KMS-11 (cell line): ENCODE data around the gene RAB38.

Experiments used
- H2AFZ ChIP-seq: fragments of 200-600 bp; sonication (generic); 2 replicates; pipeline ENCODE4 v1.6.1; 2016; ENCODE audit warnings: antibody characterized with exemption, mixed run types, low read depth
- H3K27ac ChIP-seq: fragments of 200-600 bp; sonication (generic); 2 replicates; pipeline ENCODE4 v1.6.1; 2016; ENCODE audit warnings: mild to moderate bottlenecking, mixed run types
- H3K27me3 ChIP-seq: fragments of 200-600 bp; sonication (generic); 2 replicates; pipeline ENCODE4 v1.6.1; 2017; ENCODE audit warnings: mild to moderate bottlenecking, low read depth, mixed run types, moderate library complexity; ENCODE audit not compliant: insufficient read depth
- H3K36me3 ChIP-seq: fragments of 200-600 bp; sonication (generic); 2 replicates; pipeline ENCODE4 v1.6.1; 2017; ENCODE audit warnings: mild to moderate bottlenecking, mixed run types; ENCODE audit not compliant: insufficient read depth
- H3K4me1 ChIP-seq: fragments of 200-600 bp; sonication (generic); 2 replicates; pipeline ENCODE4 v1.6.1; 2016; ENCODE audit warnings: mild to moderate bottlenecking, low read depth, mixed run types; ENCODE audit not compliant: poor library complexity, severe bottlenecking
- H3K4me2 ChIP-seq: fragments of 200-600 bp; sonication (generic); 2 replicates; pipeline ENCODE4 v1.7.0; 2016; ENCODE audit warnings: mild to moderate bottlenecking, mixed run types
- H3K4me3 ChIP-seq: fragments of 200-600 bp; sonication (generic); IDR thresholded peaks from 2 replicates; pipeline ENCODE4 v1.6.1; 2017; ENCODE audit warnings: low read depth, low read length, mixed read lengths; ENCODE audit not compliant: insufficient read depth
- H3K79me2 ChIP-seq: fragments of 200-600 bp; sonication (generic); 2 replicates; pipeline ENCODE4 v1.6.1; 2016; ENCODE audit warnings: low read depth, mixed run types; ENCODE audit not compliant: insufficient read depth
- H3K9ac ChIP-seq: fragments of 200-600 bp; sonication (generic); 2 replicates; pipeline ENCODE4 v1.6.1; 2016; ENCODE audit warnings: mild to moderate bottlenecking, mixed run types
- H4K20me1 ChIP-seq: fragments of 200-600 bp; sonication (generic); 2 replicates; pipeline ENCODE4 v1.6.1; 2016; ENCODE audit warnings: mild to moderate bottlenecking, mixed run types; ENCODE audit not compliant: insufficient read depth
- CTCF ChIP-seq: fragments of 200-600 bp; sonication (generic); conservative IDR thresholded peaks from 2 replicates; pipeline ENCODE4 v1.6.1; 2017; ENCODE audit warnings: low read depth, mild to moderate bottlenecking, antibody characterized with exemption, low read length, moderate library complexity, mixed read lengths

RAB38 gene

GRCh38 chr11:88117281-88117858 lies 57.9 kb downstream of the RAB38 start:
- Histone ChIP-seq H3K27ac (no peak overlapping the region), H3K4me2 (no peak overlapping the region), H2AFZ (no peak overlapping the region), H3K9ac (no peak overlapping the region), H3K27me3 (no peaks in the 10 kb centered on the region), H3K36me3 (no peaks in the 10 kb centered on the region), H3K4me3 (no peak overlapping the region), H4K20me1 (no peaks in the 10 kb centered on the region), H3K4me1 (no peaks in the 10 kb centered on the region), H3K79me2 (no peaks in the 10 kb centered on the region)
- TF ChIP-seq CTCF = no peak

GRCh38 chr11:88115828-88116755 lies 59.2 kb downstream of the RAB38 start:
- H3K4me2 ChIP-seq = no peak overlapping the region
- no peak overlapping the region for H2AFZ ChIP-seq
- H3K27ac ChIP-seq = no peak overlapping the region
- H3K36me3 ChIP-seq = no peaks in the 10 kb centered on the region
- H3K27me3 ChIP-seq = no peaks in the 10 kb centered on the region
- TF ChIP-seq CTCF = no peak
- no peaks in the 10 kb centered on the region for H3K79me2 ChIP-seq
- no peak overlapping the region for H3K9ac ChIP-seq
- no peaks in the 10 kb centered on the region for H4K20me1 ChIP-seq
- H3K4me1 ChIP-seq = no peaks in the 10 kb centered on the region
- H3K4me3 ChIP-seq = no peak overlapping the region

- H3K9ac ChIP-seq = no peak overlapping the region
- no peaks in the 10 kb centered on the region for H3K79me2 ChIP-seq
- no peaks in the 10 kb centered on the region for H4K20me1 ChIP-seq
- H3K27ac ChIP-seq = no peak overlapping the region
- no peak overlapping the region for H2AFZ ChIP-seq
- TF ChIP-seq CTCF = no peak
- H3K4me3 ChIP-seq = no peak overlapping the region
- no peaks in the 10 kb centered on the region for H3K27me3 ChIP-seq
- no peak overlapping the region for H3K4me2 ChIP-seq
- no peaks in the 10 kb centered on the region for H3K4me1 ChIP-seq
- H3K36me3 ChIP-seq = no peaks in the 10 kb centered on the region
These were observed 60.7 kb downstream of the RAB38 start for GRCh38 chr11:88114486-88115045.

GRCh38 chr11:88106666-88107065 lies 68.6 kb downstream of the RAB38 start:
- Histone ChIP-seq H3K27me3 (no peaks in the 10 kb centered on the region), H3K4me1 (no peaks in the 10 kb centered on the region), H3K27ac (no peak overlapping the region), H4K20me1 (no peaks in the 10 kb centered on the region), H3K4me2 (no peak overlapping the region), H2AFZ (no peak overlapping the region), H3K36me3 (no peaks in the 10 kb centered on the region), H3K79me2 (no peaks in the 10 kb centered on the region), H3K9ac (no peak overlapping the region), H3K4me3 (no peak overlapping the region)
- no peak for TF ChIP-seq CTCF
